Measurements from ENCODE around the gene SLC18B1. TPM values are rescaled to one million over a fixed set of nuclear protein-coding genes. Genes with fewer than 3 reads are reported as not detected.
"Not testable (repeated sequence)": the region's sequence is repeated elsewhere in the genome, so short reads cannot be mapped to it uniquely, and the experiment has no call there.

SLC18B1 gene
- total RNA-seq, 1 experiment from 2014 or later: 25.9 TPM

DNA sequence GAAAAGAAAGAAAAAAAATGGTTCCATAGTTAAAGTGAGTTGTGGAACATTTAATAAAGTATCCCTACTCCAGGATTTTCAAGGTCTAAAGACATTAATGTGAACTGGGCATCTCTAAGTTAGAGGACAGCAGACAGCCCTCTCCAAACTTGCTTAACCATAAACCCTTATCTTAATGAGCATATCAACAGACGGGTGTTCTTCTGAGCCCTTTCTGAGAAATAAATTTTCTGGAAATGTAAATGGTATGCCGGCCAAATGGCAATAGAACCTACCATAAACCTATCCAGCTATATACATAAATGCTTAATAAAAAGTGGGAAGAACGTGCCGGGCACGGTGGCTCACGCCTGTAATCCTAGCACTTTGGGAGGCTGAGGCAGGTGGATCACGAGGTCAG lies 12.5 kb downstream of the SLC18B1 start:
- intact Hi-C loops (cut with micrococcal nuclease; ENCODE audit: unreplicated experiment): no loop called here

DNA sequence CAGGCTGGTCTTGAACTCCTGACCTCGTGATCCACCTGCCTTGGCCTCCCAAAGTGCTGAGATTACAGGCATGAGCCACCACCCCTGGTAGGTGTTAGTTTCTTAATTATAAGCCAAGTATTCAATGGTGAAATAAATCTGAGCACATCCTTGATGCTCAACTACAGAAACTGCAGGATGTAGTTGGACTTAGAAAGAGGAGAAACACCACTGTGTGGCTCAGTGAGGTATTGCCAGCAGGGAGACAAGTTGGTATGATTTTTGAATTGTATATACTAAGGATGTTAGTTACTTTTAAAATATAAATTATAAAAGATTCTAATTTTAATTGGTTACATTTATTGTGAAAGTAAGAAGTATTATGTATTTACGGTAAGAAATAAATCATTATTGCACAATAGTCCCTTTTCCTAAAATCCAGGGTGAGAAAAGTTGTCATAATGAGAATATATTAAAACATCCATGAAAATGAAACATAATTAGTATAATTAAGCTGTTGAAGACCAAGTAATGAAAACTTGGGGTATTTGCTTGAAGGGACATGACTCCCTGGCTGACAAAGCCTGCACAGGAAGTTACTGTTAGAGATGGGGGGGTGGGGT lies 17.6 kb downstream of the SLC18B1 start:
- Mint-ChIP-seq H3K4me1 (ENCODE audit: low read depth, unreplicated experiment) (no peaks in the 10 kb centered on the region), H3K27me3 (ENCODE audit: unreplicated experiment) (no peaks in the 10 kb centered on the region), H3K36me3 (ENCODE audit: insufficient read depth, unreplicated experiment) (peaks cover 49% of the 10 kb centered on the region), H3K27ac (ENCODE audit: unreplicated experiment) (no peak overlapping the region), H3K4me3 (ENCODE audit: low read depth, unreplicated experiment) (no peak overlapping the region), H3K9me3 (ENCODE audit: low read depth, unreplicated experiment) (no peaks in the 10 kb centered on the region)
- TF ChIP-seq, protein P1, sequence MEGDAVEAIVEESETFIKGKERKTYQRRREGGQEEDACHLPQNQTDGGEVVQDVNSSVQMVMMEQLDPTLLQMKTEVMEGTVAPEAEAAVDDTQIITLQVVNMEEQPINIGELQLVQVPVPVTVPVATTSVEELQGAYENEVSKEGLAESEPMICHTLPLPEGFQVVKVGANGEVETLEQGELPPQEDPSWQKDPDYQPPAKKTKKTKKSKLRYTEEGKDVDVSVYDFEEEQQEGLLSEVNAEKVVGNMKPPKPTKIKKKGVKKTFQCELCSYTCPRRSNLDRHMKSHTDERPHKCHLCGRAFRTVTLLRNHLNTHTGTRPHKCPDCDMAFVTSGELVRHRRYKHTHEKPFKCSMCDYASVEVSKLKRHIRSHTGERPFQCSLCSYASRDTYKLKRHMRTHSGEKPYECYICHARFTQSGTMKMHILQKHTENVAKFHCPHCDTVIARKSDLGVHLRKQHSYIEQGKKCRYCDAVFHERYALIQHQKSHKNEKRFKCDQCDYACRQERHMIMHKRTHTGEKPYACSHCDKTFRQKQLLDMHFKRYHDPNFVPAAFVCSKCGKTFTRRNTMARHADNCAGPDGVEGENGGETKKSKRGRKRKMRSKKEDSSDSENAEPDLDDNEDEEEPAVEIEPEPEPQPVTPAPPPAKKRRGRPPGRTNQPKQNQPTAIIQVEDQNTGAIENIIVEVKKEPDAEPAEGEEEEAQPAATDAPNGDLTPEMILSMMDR (IDR thresholded peaks at IDR 0.05; ENCODE audit: unreplicated experiment): peak; percentile 30
- intact Hi-C loops (cut with micrococcal nuclease; ENCODE audit: unreplicated experiment): no loop called here
- no peak for DNase-seq
- CTCF ChIA-PET: no interaction called here
- no TSS peak for BruUV-seq (replicated peaks)

More for the DNA sequence above, 12.5 kb downstream of the SLC18B1 start:
- no peaks in the 10 kb centered on the region for H3K9me3 Mint-ChIP-seq (ENCODE audit: low read depth, unreplicated experiment)
- TF ChIP-seq, protein P1 (IDR thresholded peaks at IDR 0.05; ENCODE audit: unreplicated experiment): no peak
- H3K27ac Mint-ChIP-seq (ENCODE audit: unreplicated experiment): no peak overlapping the region
- H3K4me3 Mint-ChIP-seq (ENCODE audit: low read depth, unreplicated experiment): no peak overlapping the region
- H3K36me3 Mint-ChIP-seq (ENCODE audit: insufficient read depth, unreplicated experiment): peaks cover 40% of the 10 kb centered on the region
- DNase-seq: no peak
- BruUV-seq (replicated peaks): no TSS peak
- no peaks in the 10 kb centered on the region for H3K4me1 Mint-ChIP-seq (ENCODE audit: low read depth, unreplicated experiment)
- CTCF ChIA-PET: interaction anchor here (0.6 to 0.8 kb wide), 3 partner anchors 14 to 32 kb away, joined by 3 to 7 read pairs (median 4); no protein-coding TSS in a partner anchor
- H3K27me3 Mint-ChIP-seq (ENCODE audit: unreplicated experiment): no peaks in the 10 kb centered on the region

- intact Hi-C loops (cut with micrococcal nuclease; ENCODE audit: unreplicated experiment); BruUV-seq (replicated peaks); DNase-seq; H3K27ac Mint-ChIP-seq (ENCODE audit: unreplicated experiment); H3K27me3 Mint-ChIP-seq (ENCODE audit: unreplicated experiment); H3K4me1 Mint-ChIP-seq (ENCODE audit: low read depth, unreplicated experiment); H3K9me3 Mint-ChIP-seq (ENCODE audit: low read depth, unreplicated experiment); H3K4me3 Mint-ChIP-seq (ENCODE audit: low read depth, unreplicated experiment); CTCF ChIA-PET: not testable (repeated sequence)
- H3K36me3 Mint-ChIP-seq (ENCODE audit: insufficient read depth, unreplicated experiment): peaks cover 40% of the 10 kb centered on the region
These were observed 20.6 kb downstream of the SLC18B1 start for GRCh38 chr6:132777881-132778280.

DNA sequence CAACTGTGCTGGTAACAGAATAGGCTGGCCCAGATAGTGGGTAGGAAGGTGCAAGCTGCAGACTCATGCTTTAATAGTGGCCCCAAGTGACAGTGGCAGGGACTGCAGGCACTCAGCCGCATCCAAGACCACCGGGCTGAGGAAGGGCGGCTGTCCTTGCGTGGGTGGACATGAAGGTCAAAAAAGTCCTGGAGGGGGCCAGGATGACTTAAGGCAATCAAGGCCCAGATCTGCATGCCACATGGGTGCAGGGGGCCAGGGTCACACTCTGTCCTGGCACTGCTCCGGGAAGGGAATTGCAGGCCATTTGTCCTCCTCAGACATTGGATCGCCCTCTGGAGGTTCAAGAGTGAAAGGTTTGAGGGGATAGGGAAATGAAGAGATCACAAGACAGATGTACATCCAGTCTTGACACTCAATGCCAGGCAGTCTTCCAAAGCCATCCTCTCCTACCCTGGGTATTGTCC lies 30.4 kb downstream of the SLC18B1 start:
- no TSS peak for BruUV-seq (replicated peaks)
- H3K4me1 Mint-ChIP-seq (ENCODE audit: low read depth, unreplicated experiment): peaks cover 32% of the 10 kb centered on the region
- intact Hi-C loops (cut with micrococcal nuclease; ENCODE audit: unreplicated experiment): loop anchor here (1.0 to 5.0 kb wide), 5 partner anchors 33 to 238 kb away; no protein-coding TSS in a partner anchor
- H3K4me3 Mint-ChIP-seq (ENCODE audit: low read depth, unreplicated experiment): peak overlapping the region; percentile 43
- H3K27me3 Mint-ChIP-seq (ENCODE audit: unreplicated experiment): no peaks in the 10 kb centered on the region
- peak; percentile 68 for DNase-seq
- H3K36me3 Mint-ChIP-seq (ENCODE audit: insufficient read depth, unreplicated experiment): peaks cover 12% of the 10 kb centered on the region
- no peaks in the 10 kb centered on the region for H3K9me3 Mint-ChIP-seq (ENCODE audit: low read depth, unreplicated experiment)
- TF ChIP-seq, protein P1 (IDR thresholded peaks at IDR 0.05; ENCODE audit: unreplicated experiment): peak; percentile 95
- H3K27ac Mint-ChIP-seq (ENCODE audit: unreplicated experiment): peak overlapping the region; percentile 9
- CTCF ChIA-PET: interaction anchor here (0.7 to 1.8 kb wide), 6 partner anchors 32 to 255 kb away, joined by 3 to 11 read pairs (median 4); partner anchors contain the start of gene STX7

- CTCF ChIA-PET: no interaction called here
- DNase-seq: no peak
- TF ChIP-seq, protein P1 (IDR thresholded peaks at IDR 0.05; ENCODE audit: unreplicated experiment): no peak
- no peak overlapping the region for H3K4me3 Mint-ChIP-seq (ENCODE audit: low read depth, unreplicated experiment)
- no peak overlapping the region for H3K27ac Mint-ChIP-seq (ENCODE audit: unreplicated experiment)
- intact Hi-C loops (cut with micrococcal nuclease; ENCODE audit: unreplicated experiment): loop anchor here (5.0 kb wide), 1 partner anchor 153 kb away; no protein-coding TSS in a partner anchor
- H3K27me3 Mint-ChIP-seq (ENCODE audit: unreplicated experiment): no peaks in the 10 kb centered on the region
- H3K9me3 Mint-ChIP-seq (ENCODE audit: low read depth, unreplicated experiment): no peaks in the 10 kb centered on the region
- H3K4me1 Mint-ChIP-seq (ENCODE audit: low read depth, unreplicated experiment): peaks cover 32% of the 10 kb centered on the region
- peaks cover 8% of the 10 kb centered on the region for H3K36me3 Mint-ChIP-seq (ENCODE audit: insufficient read depth, unreplicated experiment)
- no TSS peak for BruUV-seq (replicated peaks)
These were observed 32.9 kb downstream of the SLC18B1 start for GRCh38 chr6:132765560-132765959.

Measured in Calu3 (cell line).